HEK293 (cell line): Measurements from ENCODE around the gene CYS1.
A peak's percentile ranks its signal among the peaks of the same experiment; 100 is the strongest.

Source experiments
- BCL11B ChIP-seq: fragments of 450-650 bp; formaldehyde crosslinking; IDR thresholded peaks from 2 replicates; pipeline ENCODE4 v1.5.1; 2016; ENCODE audit warnings: low read depth, missing biosample characterization, missing genetic modification characterization
- GLIS2 ChIP-seq: fragments of 450-650 bp; formaldehyde crosslinking; IDR thresholded peaks from 2 replicates; pipeline ENCODE4 v1.5.1; 2016; ENCODE audit warnings: missing biosample characterization, missing genetic modification characterization
- KLF1 ChIP-seq: fragments of 450-650 bp; formaldehyde crosslinking; IDR thresholded peaks from 2 replicates; pipeline ENCODE4 v1.5.1; 2016; ENCODE audit warnings: missing biosample characterization, missing genetic modification characterization
- KLF10 ChIP-seq: fragments of 450-650 bp; IDR thresholded peaks from 2 replicates; pipeline ENCODE4 v1.5.1; 2018; ENCODE audit warnings: missing biosample characterization, mild to moderate bottlenecking, missing genetic modification characterization
- PRDM1 ChIP-seq: fragments of 450-650 bp; formaldehyde crosslinking; IDR thresholded peaks from 2 replicates; pipeline ENCODE4; 2016; ENCODE audit warnings: missing biosample characterization, missing genetic modification characterization
- ZBTB8A ChIP-seq: fragments of 450-650 bp; formaldehyde crosslinking; IDR thresholded peaks from 2 replicates; pipeline ENCODE4 v1.5.1; 2016; ENCODE audit warnings: missing biosample characterization, missing genetic modification characterization
- ZNF184 ChIP-seq: fragments of 450-650 bp; IDR thresholded peaks from 2 replicates; pipeline ENCODE4 v1.5.1; 2018; ENCODE audit warnings: missing biosample characterization, mild to moderate bottlenecking, missing genetic modification characterization
- ZNF223 ChIP-seq: fragments of 450-650 bp; formaldehyde crosslinking; IDR thresholded peaks from 2 replicates; pipeline ENCODE4 v1.5.1; 2016; ENCODE audit warnings: missing biosample characterization, missing genetic modification characterization
- ZNF23 ChIP-seq: fragments of 450-650 bp; formaldehyde crosslinking; IDR thresholded peaks from 2 replicates; pipeline ENCODE4 v1.5.1; 2016; ENCODE audit warnings: missing biosample characterization, missing genetic modification characterization, borderline replicate concordance
- ZNF48 ChIP-seq: fragments of 450-650 bp; formaldehyde crosslinking; IDR thresholded peaks from 2 replicates; pipeline ENCODE4 v1.5.1; 2016; ENCODE audit warnings: missing biosample characterization, missing genetic modification characterization
- ZNF549 ChIP-seq: fragments of 450-650 bp; IDR thresholded peaks from 2 replicates; pipeline ENCODE4 v1.5.1; 2018; ENCODE audit warnings: missing biosample characterization, missing genetic modification characterization, mild to moderate bottlenecking, inconsistent platforms, moderate library complexity
- ZNF555 ChIP-seq: fragments of 450-650 bp; formaldehyde crosslinking; conservative IDR thresholded peaks from 2 replicates; pipeline ENCODE4 v1.5.1; 2017; ENCODE audit warnings: missing biosample characterization, mild to moderate bottlenecking, missing genetic modification characterization, inconsistent platforms
- ZNF830 ChIP-seq: fragments of 450-650 bp; IDR thresholded peaks from 2 replicates; pipeline ENCODE4 v1.5.0; 2018; ENCODE audit warnings: missing biosample characterization, missing genetic modification characterization, low read depth, mild to moderate bottlenecking, moderate library complexity
- ZNF843 ChIP-seq: fragments of 450-650 bp; formaldehyde crosslinking; IDR thresholded peaks from 2 replicates; pipeline ENCODE4 v1.5.1; 2016; ENCODE audit warnings: missing biosample characterization, missing genetic modification characterization
- TF ChIP-seq, protein P1 (sequence below): fragments of 450-650 bp; formaldehyde crosslinking; IDR thresholded peaks from 2 replicates; pipeline ENCODE4; 2016; ENCODE audit warnings: missing biosample characterization, missing genetic modification characterization
- TF ChIP-seq, protein P2 (sequence below): fragments of 450-650 bp; formaldehyde crosslinking; IDR thresholded peaks from 2 replicates; pipeline ENCODE4 v1.5.1; 2017; ENCODE audit warnings: missing biosample characterization, missing genetic modification characterization
- TF ChIP-seq, protein P3 (sequence below): fragments of 450-650 bp; formaldehyde crosslinking; IDR thresholded peaks from 2 replicates; pipeline ENCODE4 v1.5.1; 2016; ENCODE audit warnings: missing biosample characterization, missing genetic modification characterization, low read depth
- TF ChIP-seq, protein P4 (sequence below): fragments of 450-650 bp; formaldehyde crosslinking; IDR thresholded peaks from 2 replicates; pipeline ENCODE4 v1.5.1; 2017; ENCODE audit warnings: missing biosample characterization, mild to moderate bottlenecking, missing genetic modification characterization, moderate library complexity
- TF ChIP-seq, protein P5 (sequence below): fragments of 450-650 bp; formaldehyde crosslinking; IDR thresholded peaks from 2 replicates; pipeline ENCODE4 v1.5.1; 2016; ENCODE audit warnings: missing biosample characterization, missing genetic modification characterization
- TF ChIP-seq, protein P6 (sequence below): fragments of 450-650 bp; formaldehyde crosslinking; IDR thresholded peaks from 2 replicates; pipeline ENCODE4 v1.5.1; 2016; ENCODE audit warnings: missing biosample characterization, missing genetic modification characterization, borderline replicate concordance

CYS1 gene

DNA sequence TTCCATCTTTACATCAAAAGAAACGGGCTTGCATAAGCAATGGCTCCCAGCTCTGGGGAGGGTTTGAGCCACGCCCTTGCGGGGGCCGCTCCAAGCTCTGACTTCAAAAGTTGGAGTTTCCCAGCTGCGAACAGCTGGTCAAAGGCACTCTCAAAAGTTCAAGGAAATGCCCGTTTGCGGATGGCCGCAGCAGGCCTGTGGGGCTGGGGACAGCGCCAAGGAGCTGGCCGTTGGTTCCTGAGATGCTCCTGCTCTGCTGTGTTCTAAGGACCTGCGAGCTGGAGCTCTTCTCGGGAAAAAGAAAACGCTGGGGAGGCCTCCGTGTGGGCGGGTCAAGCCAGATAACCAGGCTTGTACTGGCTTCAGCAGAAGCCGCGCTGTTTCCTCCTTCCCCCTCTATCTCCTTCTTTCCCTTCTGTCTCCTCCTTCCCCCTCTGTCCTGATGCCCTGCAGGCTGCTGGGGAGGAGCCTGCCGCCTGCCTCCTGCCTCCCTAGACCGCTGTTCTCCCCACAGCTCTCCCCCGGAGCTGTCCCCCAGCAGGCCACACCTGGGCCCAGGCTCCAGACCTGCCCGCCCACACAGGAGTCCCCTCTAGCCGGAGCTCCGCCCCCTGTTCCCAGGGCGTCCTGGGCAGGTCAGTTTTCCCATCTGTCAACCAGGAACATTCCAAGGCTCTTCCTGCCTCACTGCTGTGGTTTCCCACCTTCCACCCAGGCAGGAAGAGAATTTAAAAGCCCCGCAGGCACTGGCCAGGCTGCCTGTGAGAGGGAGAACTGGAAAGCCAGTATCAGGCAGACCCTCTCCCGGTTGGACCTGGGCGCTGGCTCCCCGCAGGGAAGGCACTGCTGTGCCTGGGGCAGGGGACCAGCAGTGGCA, 22.7 kb downstream of the CYS1 start (continued):
- TF ChIP-seq, protein P1, sequence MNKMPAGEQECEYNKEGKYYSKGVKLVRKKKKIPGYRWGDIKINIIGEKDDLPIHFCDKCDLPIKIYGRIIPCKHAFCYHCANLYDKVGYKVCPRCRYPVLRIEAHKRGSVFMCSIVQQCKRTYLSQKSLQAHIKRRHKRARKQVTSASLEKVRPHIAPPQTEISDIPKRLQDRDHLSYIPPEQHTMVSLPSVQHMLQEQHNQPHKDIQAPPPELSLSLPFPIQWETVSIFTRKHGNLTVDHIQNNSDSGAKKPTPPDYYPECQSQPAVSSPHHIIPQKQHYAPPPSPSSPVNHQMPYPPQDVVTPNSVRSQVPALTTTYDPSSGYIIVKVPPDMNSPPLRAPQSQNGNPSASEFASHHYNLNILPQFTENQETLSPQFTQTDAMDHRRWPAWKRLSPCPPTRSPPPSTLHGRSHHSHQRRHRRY (tag by site-specific recombination): no peak
- TF ChIP-seq ZNF843 (tag by site-specific recombination): no peak
- no peak for TF ChIP-seq ZNF48 (tag by site-specific recombination)
- no peak for TF ChIP-seq ZBTB8A (tag by site-specific recombination)
- peak; percentile 93 for TF ChIP-seq GLIS2 (tag by site-specific recombination)
- no peak for TF ChIP-seq ZNF184
- TF ChIP-seq ZNF23 (tag by site-specific recombination): no peak
- TF ChIP-seq KLF1: peak; percentile 42; the same call in 1 of the 2 replicates
- TF ChIP-seq ZNF555 (tag by site-specific recombination): no peak
- TF ChIP-seq, protein P2, sequence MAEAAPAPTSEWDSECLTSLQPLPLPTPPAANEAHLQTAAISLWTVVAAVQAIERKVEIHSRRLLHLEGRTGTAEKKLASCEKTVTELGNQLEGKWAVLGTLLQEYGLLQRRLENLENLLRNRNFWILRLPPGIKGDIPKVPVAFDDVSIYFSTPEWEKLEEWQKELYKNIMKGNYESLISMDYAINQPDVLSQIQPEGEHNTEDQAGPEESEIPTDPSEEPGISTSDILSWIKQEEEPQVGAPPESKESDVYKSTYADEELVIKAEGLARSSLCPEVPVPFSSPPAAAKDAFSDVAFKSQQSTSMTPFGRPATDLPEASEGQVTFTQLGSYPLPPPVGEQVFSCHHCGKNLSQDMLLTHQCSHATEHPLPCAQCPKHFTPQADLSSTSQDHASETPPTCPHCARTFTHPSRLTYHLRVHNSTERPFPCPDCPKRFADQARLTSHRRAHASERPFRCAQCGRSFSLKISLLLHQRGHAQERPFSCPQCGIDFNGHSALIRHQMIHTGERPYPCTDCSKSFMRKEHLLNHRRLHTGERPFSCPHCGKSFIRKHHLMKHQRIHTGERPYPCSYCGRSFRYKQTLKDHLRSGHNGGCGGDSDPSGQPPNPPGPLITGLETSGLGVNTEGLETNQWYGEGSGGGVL: peak; percentile 97
- TF ChIP-seq BCL11B (tag by site-specific recombination): no peak
- TF ChIP-seq PRDM1 (tag by site-specific recombination): no peak
- no peak for TF ChIP-seq ZNF830 (tag by site-specific recombination)
- TF ChIP-seq KLF10 (tag by site-specific recombination): no peak
- TF ChIP-seq, protein P3, sequence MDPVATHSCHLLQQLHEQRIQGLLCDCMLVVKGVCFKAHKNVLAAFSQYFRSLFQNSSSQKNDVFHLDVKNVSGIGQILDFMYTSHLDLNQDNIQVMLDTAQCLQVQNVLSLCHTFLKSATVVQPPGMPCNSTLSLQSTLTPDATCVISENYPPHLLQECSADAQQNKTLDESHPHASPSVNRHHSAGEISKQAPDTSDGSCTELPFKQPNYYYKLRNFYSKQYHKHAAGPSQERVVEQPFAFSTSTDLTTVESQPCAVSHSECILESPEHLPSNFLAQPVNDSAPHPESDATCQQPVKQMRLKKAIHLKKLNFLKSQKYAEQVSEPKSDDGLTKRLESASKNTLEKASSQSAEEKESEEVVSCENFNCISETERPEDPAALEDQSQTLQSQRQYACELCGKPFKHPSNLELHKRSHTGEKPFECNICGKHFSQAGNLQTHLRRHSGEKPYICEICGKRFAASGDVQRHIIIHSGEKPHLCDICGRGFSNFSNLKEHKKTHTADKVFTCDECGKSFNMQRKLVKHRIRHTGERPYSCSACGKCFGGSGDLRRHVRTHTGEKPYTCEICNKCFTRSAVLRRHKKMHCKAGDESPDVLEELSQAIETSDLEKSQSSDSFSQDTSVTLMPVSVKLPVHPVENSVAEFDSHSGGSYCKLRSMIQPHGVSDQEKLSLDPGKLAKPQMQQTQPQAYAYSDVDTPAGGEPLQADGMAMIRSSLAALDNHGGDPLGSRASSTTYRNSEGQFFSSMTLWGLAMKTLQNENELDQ (tag by site-specific recombination): no peak
- TF ChIP-seq, protein P4, sequence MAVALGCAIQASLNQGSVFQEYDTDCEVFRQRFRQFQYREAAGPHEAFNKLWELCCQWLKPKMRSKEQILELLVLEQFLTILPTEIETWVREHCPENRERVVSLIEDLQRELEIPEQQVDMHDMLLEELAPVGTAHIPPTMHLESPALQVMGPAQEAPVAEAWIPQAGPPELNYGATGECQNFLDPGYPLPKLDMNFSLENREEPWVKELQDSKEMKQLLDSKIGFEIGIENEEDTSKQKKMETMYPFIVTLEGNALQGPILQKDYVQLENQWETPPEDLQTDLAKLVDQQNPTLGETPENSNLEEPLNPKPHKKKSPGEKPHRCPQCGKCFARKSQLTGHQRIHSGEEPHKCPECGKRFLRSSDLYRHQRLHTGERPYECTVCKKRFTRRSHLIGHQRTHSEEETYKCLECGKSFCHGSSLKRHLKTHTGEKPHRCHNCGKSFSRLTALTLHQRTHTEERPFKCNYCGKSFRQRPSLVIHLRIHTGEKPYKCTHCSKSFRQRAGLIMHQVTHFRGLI: no peak
- TF ChIP-seq ZNF223 (tag by site-specific recombination): no peak
- TF ChIP-seq, protein P5, sequence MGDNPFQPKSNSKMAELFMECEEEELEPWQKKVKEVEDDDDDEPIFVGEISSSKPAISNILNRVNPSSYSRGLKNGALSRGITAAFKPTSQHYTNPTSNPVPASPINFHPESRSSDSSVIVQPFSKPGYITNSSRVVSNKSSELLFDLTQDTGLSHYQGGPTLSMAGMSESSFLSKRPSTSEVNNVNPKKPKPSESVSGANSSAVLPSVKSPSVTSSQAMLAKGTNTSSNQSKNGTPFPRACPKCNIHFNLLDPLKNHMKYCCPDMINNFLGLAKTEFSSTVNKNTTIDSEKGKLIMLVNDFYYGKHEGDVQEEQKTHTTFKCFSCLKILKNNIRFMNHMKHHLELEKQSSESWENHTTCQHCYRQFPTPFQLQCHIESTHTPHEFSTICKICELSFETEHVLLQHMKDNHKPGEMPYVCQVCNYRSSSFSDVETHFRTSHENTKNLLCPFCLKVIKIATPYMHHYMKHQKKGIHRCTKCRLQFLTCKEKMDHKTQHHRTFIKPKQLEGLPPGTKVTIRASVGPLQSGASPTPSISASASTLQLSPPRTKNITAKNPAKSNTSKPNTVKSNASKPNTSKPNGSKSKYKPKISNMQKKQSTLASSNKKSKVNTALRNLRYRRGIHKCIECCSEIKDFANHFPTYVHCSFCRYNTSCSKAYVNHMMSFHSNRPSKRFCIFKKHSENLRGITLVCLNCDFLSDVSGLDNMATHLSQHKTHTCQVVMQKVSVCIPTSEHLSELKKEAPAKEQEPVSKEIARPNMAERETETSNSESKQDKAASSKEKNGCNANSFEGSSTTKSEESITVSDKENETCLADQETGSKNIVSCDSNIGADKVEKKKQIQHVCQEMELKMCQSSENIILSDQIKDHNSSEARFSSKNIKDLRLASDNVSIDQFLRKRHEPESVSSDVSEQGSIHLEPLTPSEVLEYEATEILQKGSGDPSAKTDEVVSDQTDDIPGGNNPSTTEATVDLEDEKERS: no peak
- TF ChIP-seq ZNF549: no peak
- TF ChIP-seq, protein P6, sequence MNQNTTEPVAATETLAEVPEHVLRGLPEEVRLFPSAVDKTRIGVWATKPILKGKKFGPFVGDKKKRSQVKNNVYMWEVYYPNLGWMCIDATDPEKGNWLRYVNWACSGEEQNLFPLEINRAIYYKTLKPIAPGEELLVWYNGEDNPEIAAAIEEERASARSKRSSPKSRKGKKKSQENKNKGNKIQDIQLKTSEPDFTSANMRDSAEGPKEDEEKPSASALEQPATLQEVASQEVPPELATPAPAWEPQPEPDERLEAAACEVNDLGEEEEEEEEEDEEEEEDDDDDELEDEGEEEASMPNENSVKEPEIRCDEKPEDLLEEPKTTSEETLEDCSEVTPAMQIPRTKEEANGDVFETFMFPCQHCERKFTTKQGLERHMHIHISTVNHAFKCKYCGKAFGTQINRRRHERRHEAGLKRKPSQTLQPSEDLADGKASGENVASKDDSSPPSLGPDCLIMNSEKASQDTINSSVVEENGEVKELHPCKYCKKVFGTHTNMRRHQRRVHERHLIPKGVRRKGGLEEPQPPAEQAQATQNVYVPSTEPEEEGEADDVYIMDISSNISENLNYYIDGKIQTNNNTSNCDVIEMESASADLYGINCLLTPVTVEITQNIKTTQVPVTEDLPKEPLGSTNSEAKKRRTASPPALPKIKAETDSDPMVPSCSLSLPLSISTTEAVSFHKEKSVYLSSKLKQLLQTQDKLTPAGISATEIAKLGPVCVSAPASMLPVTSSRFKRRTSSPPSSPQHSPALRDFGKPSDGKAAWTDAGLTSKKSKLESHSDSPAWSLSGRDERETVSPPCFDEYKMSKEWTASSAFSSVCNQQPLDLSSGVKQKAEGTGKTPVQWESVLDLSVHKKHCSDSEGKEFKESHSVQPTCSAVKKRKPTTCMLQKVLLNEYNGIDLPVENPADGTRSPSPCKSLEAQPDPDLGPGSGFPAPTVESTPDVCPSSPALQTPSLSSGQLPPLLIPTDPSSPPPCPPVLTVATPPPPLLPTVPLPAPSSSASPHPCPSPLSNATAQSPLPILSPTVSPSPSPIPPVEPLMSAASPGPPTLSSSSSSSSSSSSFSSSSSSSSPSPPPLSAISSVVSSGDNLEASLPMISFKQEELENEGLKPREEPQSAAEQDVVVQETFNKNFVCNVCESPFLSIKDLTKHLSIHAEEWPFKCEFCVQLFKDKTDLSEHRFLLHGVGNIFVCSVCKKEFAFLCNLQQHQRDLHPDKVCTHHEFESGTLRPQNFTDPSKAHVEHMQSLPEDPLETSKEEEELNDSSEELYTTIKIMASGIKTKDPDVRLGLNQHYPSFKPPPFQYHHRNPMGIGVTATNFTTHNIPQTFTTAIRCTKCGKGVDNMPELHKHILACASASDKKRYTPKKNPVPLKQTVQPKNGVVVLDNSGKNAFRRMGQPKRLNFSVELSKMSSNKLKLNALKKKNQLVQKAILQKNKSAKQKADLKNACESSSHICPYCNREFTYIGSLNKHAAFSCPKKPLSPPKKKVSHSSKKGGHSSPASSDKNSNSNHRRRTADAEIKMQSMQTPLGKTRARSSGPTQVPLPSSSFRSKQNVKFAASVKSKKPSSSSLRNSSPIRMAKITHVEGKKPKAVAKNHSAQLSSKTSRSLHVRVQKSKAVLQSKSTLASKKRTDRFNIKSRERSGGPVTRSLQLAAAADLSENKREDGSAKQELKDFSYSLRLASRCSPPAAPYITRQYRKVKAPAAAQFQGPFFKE (tag by site-specific recombination): no peak
